Measurements from ENCODE around the gene ENC1.
"Not testable (repeated sequence)": the region's sequence is repeated elsewhere in the genome, so short reads cannot be mapped to it uniquely, and the experiment has no call there.

Gene ENC1, protein sequence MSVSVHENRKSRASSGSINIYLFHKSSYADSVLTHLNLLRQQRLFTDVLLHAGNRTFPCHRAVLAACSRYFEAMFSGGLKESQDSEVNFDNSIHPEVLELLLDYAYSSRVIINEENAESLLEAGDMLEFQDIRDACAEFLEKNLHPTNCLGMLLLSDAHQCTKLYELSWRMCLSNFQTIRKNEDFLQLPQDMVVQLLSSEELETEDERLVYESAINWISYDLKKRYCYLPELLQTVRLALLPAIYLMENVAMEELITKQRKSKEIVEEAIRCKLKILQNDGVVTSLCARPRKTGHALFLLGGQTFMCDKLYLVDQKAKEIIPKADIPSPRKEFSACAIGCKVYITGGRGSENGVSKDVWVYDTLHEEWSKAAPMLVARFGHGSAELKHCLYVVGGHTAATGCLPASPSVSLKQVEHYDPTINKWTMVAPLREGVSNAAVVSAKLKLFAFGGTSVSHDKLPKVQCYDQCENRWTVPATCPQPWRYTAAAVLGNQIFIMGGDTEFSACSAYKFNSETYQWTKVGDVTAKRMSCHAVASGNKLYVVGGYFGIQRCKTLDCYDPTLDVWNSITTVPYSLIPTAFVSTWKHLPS

GRCh38 chr5:74640450-74640953, at the start of gene ENC1:
Gene ENC1 (minus strand): TSS chr5:74640728. CDS start chr5:74636485, 4,243 bp downstream.
- peak; percentile 73 for DNase-seq

- DNase-seq: no peak
Observed at GRCh38 chr5:74686962-74687751, 46.6 kb upstream of the ENC1 start.

DNA sequence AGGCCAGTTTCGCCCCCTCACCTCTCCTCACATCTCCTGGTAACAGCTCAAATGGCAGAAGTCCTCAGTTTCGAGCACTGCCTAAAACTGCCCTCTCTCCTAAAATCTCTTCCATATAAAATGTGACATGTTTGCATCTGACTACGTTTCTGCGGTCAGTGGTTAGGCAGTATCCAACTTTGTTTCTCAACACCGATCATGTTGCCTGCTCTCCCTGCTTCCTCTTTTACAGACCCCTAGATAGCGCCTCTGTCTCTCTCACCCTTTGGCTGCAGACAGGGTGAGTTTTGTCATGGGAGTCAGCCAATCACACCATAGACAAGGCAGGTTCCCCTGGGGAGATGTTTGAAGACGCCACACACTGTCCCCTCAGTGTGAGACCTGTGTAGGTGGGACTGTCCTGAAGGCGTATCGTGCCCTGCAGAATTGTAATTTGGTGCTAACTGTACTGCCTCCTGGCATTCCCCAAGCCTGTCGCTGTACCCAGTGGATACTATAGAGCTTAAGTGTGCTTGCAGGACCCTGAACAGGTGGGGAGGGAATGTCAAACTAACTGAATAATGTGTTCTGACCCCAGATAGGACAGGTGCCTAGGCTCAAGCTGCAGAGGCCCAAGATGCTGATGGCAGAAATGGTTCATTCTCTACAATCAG, 45.6 kb upstream of the ENC1 start:
- DNase-seq: no peak

DNA sequence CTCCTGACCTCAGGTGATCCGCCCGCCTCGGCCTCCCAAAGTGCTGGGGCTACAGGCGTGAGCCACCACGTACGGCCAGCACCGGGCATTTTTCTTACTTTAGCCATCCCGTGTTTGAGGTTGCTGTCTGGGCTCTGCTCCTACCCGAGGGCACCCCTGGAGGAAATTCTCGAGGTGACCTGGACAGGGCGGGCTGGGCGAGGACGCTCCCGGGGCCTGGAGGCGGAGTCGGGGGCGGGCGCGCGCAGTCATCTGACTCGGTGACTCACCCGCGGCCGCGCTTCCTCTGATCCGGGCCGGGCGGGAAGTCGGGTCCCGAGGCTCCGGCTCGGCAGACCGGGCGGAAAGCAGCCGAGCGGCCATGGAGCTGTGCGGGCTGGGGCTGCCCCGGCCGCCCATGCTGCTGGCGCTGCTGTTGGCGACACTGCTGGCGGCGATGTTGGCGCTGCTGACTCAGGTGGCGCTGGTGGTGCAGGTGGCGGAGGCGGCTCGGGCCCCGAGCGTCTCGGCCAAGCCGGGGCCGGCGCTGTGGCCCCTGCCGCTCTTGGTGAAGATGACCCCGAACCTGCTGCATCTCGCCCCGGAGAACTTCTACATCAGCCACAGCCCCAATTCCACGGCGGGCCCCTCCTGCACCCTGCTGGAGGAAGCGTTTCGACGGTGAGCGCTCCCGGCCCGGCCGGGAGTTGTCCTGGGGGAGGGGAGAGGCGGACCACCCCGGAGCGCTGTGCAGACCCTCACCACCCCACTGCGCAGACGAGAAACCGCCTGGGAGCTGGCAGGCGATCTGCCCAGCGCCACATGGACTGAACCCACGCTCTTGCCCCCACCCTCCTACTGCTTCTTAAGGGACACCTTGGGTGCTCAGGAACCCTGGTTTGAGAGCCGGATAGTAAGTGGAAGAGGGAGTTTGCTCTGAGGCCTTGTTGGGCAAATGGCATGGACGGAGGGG, 44.6 kb upstream of the ENC1 start, which contains the start of gene HEXB:
TSS of gene HEXB (plus strand) at position 334 of the 952 bp plus-strand sequence. CDS start at position 362, 28 bp downstream.
- DNase-seq: peak; percentile 74

DNA sequence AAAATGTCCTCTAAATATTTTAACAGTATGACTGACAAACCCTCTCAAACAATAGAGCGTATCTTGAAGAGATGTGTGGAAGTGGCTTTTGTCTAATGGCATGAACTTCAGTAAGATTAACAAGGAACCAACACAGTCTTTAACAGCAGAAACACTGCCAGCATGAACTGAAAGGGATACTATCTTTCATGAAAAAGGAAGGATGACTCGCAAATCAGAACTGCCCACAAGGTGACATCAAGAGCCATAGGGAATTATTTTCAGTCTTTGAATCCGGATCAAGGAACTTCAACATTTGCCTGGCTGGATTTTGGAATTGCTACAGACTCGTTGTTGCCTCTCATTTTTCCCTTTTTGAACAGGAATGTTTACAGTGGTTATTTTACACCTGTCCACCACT, 39.4 kb upstream of the ENC1 start:
- DNase-seq: no peak

DNA sequence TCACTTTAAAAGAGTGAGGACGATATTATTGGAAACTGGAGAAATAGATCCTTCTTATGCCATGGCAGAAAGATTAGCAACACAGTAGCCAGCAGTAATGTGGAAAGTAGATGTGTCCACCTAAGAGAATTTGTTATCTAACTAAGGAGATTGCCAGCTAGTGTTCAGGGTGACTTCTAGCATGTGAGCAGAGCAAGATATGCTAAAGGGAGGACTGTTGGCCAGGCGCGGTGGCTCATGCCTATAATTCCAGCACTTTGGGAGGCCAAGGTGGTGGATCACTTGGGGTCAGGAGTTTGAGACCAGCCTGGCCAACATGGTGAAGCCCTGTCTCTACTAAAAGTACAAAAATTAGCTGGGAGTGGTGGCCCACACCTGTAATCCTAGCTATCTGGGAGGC, 38.8 kb upstream of the ENC1 start:
- not testable (repeated sequence) for DNase-seq

DNA sequence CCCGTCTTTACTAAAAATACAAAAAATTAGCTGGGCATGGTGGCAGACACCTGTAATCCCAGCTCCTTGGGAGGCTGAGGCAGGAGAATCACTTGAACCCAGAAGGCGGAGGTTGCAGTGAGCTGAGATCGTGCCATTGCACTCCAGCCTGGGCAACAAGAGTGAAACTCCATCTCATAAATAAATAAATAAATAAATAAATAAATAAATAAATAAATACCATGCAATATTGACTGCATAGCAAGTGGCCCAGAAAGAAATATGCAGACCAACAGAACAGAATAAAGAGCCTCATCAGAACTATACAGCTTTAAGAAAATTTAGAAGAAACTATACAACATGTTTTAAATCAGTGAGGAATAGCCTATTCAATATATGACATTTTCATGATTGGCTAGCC, 37.6 kb upstream of the ENC1 start:
- not testable (repeated sequence) for DNase-seq

- DNase-seq: not testable (repeated sequence)
Observed at GRCh38 chr5:74676466-74676865, 35.9 kb upstream of the ENC1 start.

- DNase-seq: peak; percentile 18
Observed at GRCh38 chr5:74673011-74673790, 32.7 kb upstream of the ENC1 start.

GRCh38 chr5:74672215-74672877, 31.8 kb upstream of the ENC1 start:
- no peak for DNase-seq

- DNase-seq: no peak
Observed at GRCh38 chr5:74670396-74671038, 30.0 kb upstream of the ENC1 start.

GRCh38 chr5:74669821-74670220, 29.3 kb upstream of the ENC1 start:
- DNase-seq: no peak

- DNase-seq: no peak
Observed at GRCh38 chr5:74667396-74667795, 26.9 kb upstream of the ENC1 start.

DNA sequence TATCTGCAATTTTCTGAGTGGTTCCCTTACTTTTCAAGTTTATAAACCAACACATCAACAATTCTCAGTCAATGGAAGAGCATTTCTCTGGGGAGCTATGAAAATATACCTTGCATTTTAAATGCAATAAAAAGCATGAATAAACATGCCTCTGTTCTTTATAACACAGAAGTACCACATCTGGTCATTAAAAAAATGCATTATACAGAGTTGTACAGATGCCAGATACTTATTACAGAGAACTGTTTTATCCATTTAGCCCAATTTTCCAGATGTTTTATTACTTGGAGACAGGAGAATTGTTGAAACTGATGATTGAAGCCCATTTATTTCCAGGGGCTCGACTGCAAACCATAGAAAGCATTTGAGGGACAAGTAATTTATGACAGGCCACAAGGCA, 25.3 kb upstream of the ENC1 start:
- no peak for DNase-seq

- DNase-seq: no peak
Observed at GRCh38 chr5:74665273-74665672, 24.7 kb upstream of the ENC1 start.

DNA sequence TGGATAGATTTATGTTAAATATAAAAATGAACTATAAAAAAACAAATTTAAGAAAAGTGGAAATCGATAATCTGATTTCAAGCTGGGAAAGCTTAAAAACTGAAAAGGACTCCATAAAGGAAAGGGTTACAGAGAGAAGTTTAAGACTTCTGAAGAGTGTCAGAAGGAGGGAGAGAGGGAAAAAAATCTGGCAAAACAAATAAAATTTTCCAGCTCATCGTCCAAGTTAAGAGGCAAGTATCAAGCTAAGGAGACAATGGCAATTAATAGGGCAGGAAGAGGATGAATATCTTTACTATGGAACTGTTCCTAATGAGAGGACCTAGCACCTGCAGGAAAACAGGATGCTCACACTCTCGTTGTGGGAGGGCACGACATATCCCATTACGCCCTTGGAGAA, 24.0 kb upstream of the ENC1 start:
- no peak for DNase-seq

GRCh38 chr5:74660873-74661272, 20.3 kb upstream of the ENC1 start:
- no peak for DNase-seq

GRCh38 chr5:74660140-74660539, 19.6 kb upstream of the ENC1 start:
- DNase-seq: no peak

DNA sequence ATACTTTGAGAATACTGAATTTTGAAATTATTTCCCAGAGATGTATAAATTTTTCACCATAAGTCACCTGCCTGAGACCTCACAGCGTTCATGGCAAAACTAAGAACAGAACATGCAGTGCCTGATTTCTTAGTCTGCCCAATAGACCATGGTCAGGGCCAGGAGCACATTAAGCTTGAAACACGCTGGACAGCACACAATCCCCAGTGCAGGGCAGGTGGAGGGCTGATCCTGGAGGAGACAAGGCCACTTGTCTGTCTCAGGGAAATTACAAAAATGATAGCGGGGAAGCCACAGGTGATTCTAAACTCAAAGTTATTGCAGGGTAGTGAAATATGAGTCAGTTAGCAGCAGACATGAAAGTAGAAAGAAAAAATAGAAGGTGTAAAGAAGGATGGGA, 18.6 kb upstream of the ENC1 start:
- no peak for DNase-seq

DNA sequence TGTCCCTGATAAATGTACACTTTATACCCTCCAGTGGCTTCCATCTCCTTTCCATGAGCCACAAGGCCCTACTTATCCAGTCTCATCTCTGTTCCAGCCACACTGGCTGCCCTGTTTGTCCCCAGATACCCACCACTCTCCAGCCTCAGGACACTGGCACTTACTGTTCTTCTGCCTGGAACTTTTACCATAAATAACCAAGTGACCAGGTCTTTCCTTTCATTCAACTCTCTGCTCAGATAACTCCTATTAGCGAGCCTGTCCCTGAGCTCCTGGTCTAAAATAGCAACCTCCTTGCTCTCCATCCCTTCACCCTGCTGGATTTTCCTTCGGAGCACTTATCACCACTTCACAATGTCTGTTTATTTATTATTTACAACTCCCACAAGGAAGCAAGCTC, 16.6 kb upstream of the ENC1 start:
- DNase-seq: no peak
